ENCODE data around the gene CENPO. TPM values are rescaled to one million over a fixed set of nuclear protein-coding genes. Genes with fewer than 3 reads are reported as not detected.

Gene CENPO
- total and polyA plus RNA-seq, 12 donors: 2.6 to 16.6 (median 9.5) TPM

GRCh38 chr2:24857746-24858145 lies 64.5 kb downstream of the CENPO start:
- Histone ChIP-seq H3K27me3 (no peaks in the 10 kb centered on the region), H3K27ac (peak overlapping the region in 2 of 5 donors; percentile 70 to 80), H3K4me1 (replicated peaks in 1 of 2) (peaks cover 8 to 15% of the 10 kb centered on the region in 2 donors), H3K9me3 (replicated peaks in 1 of 3) (no peaks in the 10 kb centered on the region), H3K36me3 (replicated peaks in 1 of 2) (no peaks in the 10 kb centered on the region), H3K4me3 (no peak overlapping the region)
- TF ChIP-seq CTCF (IDR thresholded peaks at IDR 0.05): no peak
- TF ChIP-seq POLR2A (IDR thresholded peaks at IDR 0.05): no peak
- no peak for DNase-seq
- WGBS, 4 donors: 87 to 95% (median 93%) methylated on average over 6 of the region's 6 CpGs
- intact Hi-C loops (cut with DNase I): no loop called here

- TF ChIP-seq POLR2A (IDR thresholded peaks at IDR 0.05): no peak
- TF ChIP-seq CTCF (IDR thresholded peaks at IDR 0.05): no peak
- DNase-seq: no peak
- intact Hi-C loops (cut with DNase I): no loop called here
- Histone ChIP-seq H3K27me3 (no peaks in the 10 kb centered on the region), H3K4me3 (no peak overlapping the region), H3K27ac (peak overlapping the region in 1 of 5 donors; percentile 52), H3K4me1 (replicated peaks in 1 of 2) (peaks cover 8 to 15% of the 10 kb centered on the region in 2 donors), H3K9me3 (replicated peaks in 1 of 3) (no peaks in the 10 kb centered on the region), H3K36me3 (replicated peaks in 1 of 2) (no peaks in the 10 kb centered on the region)
- WGBS, 4 donors: 91 to 95% (median 93%) methylated on average over 12 to 13 of the region's 13 CpGs
These were observed 65.8 kb downstream of the CENPO start for GRCh38 chr2:24858996-24859395.

- no peak overlapping the region for H3K4me3 ChIP-seq
- H3K36me3 ChIP-seq (replicated peaks in 1 of 2): no peaks in the 10 kb centered on the region
- intact Hi-C loops (cut with DNase I): no loop called here
- H3K27me3 ChIP-seq: no peaks in the 10 kb centered on the region
- DNase-seq: no peak
- no peak for TF ChIP-seq POLR2A (IDR thresholded peaks at IDR 0.05)
- TF ChIP-seq CTCF (IDR thresholded peaks at IDR 0.05): no peak
- H3K27ac ChIP-seq: peak overlapping the region in 1 of 5 donors; percentile 59
- H3K9me3 ChIP-seq (replicated peaks in 1 of 3): no peaks in the 10 kb centered on the region
- peaks cover 8 to 15% of the 10 kb centered on the region in 2 donors for H3K4me1 ChIP-seq (replicated peaks in 1 of 2)
- WGBS, 4 donors: 89 to 99% (median 95%) methylated on average over 11 to 15 of the region's 15 CpGs
These were observed 66.9 kb downstream of the CENPO start for GRCh38 chr2:24859968-24860600.

DNA sequence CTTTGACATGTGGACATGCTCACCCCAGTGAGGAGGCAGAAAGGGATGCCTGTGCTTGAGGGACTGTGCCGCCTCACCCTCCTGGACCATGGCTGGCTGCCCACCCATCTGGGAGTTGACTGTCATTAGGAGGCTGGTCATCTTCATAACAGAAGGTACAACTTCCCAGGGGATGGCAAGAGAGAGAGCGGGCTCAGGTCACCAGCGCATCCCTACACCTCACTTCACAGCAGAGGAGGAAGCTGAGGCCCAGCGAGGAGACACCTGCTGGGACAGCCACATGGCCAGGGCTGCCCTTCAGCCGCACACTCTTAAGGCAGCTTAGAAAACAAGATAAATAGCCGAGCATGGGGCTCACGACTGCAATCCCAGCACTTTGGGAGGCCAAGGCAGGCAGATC lies 67.4 kb downstream of the CENPO start:
- Histone ChIP-seq H3K9me3 (replicated peaks in 1 of 3) (no peaks in the 10 kb centered on the region), H3K4me1 (replicated peaks in 1 of 2) (peaks cover 4 to 11% of the 10 kb centered on the region in 2 donors), H3K4me3 (no peak overlapping the region), H3K27me3 (no peaks in the 10 kb centered on the region), H3K27ac (peak overlapping the region in 3 of 5 donors; percentile 23 to 59 (median 57)), H3K36me3 (replicated peaks in 1 of 2) (no peaks in the 10 kb centered on the region)
- no peak for TF ChIP-seq POLR2A (IDR thresholded peaks at IDR 0.05)
- TF ChIP-seq CTCF (IDR thresholded peaks at IDR 0.05): no peak
- DNase-seq: no peak
- intact Hi-C loops (cut with DNase I): no loop called here
- WGBS, 4 donors: 82 to 93% (median 91%) methylated on average over 2 to 7 of the region's 7 CpGs
